CD4-positive, alpha-beta T cell treated with Interleukin-4 for 1 hour (primary cell): ENCODE measurements around the gene SFXN2.
A peak's percentile ranks its signal among the peaks of the same experiment; 100 is the strongest.
"Not testable (repeated sequence)": the region's sequence is repeated elsewhere in the genome, so short reads cannot be mapped to it uniquely, and the experiment has no call there.

ENCODE experiments used
- DNase-seq, 2 donors: peaks; one replicate each; pipeline ENCODE4 v3.0.0-alpha.2; 2020 to 2022

The SFXN2 gene, protein sequence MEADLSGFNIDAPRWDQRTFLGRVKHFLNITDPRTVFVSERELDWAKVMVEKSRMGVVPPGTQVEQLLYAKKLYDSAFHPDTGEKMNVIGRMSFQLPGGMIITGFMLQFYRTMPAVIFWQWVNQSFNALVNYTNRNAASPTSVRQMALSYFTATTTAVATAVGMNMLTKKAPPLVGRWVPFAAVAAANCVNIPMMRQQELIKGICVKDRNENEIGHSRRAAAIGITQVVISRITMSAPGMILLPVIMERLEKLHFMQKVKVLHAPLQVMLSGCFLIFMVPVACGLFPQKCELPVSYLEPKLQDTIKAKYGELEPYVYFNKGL

GRCh38 chr10:102714621-102715455 is at the start of gene SFXN2:
Gene SFXN2 (plus strand): TSS chr10:102714636. CDS start chr10:102726637, 12,001 bp downstream.
- DNase-seq: peak; percentile 33 to 47

DNA sequence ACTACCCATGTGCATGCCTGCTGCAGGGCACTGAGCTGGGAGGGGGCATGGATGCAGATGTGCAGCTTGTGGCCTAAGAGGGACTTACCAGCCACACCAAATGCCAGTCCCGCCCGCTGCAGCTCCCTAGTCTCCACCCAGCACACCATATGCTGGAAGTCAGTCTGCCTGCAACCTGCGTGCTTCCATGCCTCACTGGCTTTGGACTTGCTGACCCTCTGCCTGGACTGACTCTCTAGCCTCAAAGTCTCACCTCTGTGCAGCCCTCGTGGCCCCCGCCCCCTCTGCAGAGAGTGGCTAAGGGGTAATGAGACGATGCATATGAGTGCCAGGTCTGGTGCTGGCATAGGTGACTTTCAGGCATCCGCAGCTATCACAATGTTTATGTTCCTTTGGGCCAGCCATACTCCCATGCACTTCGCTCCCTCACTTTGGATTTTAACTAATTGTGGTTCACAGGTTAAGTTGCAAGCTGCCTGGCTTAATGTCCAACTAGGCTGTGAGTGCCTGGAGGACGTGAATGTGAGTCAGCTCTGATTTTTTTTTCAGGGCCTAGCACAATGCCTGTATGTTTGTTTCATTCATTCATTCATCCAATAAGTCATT is 48.4 kb upstream of the SFXN2 start:
- DNase-seq: no peak

DNA sequence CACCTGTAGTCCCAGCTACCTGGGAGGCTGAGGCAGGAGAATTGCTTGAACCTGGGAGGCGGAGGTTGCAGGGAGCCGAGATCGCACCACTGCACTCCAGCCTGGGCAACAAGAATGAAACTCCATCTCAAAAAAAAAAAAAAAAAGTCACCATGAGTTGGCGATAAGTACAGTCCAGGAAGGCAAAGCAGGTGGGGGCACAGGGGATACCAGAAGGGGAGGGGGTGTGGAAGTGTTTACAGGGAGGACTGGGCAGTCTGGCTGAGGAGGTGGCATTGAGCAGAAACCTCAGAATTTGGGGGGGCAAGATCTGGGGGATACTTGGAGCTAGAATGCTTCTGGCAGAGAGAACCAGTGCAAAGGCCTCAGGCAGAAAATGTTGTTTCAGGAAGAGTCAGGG is 47.0 kb upstream of the SFXN2 start:
- not testable (repeated sequence) for DNase-seq

GRCh38 chr10:102668326-102669107 is 45.9 kb upstream of the SFXN2 start:
- DNase-seq: no peak

GRCh38 chr10:102669206-102670064 is 45.0 kb upstream of the SFXN2 start:
- no peak for DNase-seq

GRCh38 chr10:102670065-102670670 is 44.3 kb upstream of the SFXN2 start:
- DNase-seq: no peak

GRCh38 chr10:102670871-102671434 is 43.5 kb upstream of the SFXN2 start:
- DNase-seq: no peak

GRCh38 chr10:102673236-102673818 is 41.1 kb upstream of the SFXN2 start:
- DNase-seq: no peak

- peak; percentile 77 to 87 for DNase-seq
Measured at GRCh38 chr10:102673819-102674511, 40.5 kb upstream of the SFXN2 start.

- peak in 1 of 2 donors; percentile 41 for DNase-seq
Measured at GRCh38 chr10:102674566-102674965, 39.9 kb upstream of the SFXN2 start.

GRCh38 chr10:102675011-102675665 is 39.3 kb upstream of the SFXN2 start:
- peak in 1 of 2 donors; percentile 17 for DNase-seq

DNA sequence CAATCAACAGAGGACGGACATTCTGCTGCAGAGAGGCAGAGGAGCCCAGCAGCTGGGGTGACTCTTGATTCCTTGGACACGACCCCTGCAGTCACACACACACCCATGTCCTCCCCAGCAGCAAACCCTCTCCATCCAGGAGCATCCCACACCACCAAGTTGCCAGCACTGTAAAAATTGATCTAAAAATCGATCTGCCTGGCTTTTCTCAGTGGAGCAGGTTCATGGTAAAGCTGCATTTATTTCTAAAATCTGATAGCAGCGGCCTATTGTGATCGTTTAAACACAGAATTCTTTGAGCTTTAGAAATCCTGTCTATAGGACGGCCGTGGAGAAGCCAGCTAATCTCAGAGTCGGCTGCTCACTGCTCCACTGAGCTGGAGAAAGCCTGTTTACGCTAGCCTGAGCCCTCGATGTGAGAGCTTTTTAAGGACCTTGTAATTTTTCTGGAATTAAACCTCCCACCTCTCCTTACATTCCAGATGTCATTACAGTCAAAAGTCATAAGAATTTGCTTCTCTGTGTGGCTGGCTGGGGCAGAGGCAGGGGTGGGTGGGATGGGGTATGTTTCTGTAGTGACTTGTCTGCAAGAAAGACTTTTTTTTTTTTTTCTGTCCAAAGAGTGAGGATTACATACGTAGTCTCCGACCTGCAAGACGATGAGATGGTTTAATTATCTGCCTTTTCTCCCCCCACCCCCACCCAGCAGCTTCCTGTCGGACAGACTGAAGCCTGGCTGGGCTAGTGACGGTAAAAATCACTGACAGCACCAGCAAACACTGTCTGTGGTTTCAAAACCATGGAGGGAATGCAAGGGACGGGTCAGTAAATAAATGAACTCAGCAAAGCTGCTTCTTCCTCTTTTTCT is 38.5 kb upstream of the SFXN2 start:
- peak in 1 of 2 donors; percentile 51 for DNase-seq

- no peak for DNase-seq
Measured at GRCh38 chr10:102676534-102677315, 37.7 kb upstream of the SFXN2 start.

DNA sequence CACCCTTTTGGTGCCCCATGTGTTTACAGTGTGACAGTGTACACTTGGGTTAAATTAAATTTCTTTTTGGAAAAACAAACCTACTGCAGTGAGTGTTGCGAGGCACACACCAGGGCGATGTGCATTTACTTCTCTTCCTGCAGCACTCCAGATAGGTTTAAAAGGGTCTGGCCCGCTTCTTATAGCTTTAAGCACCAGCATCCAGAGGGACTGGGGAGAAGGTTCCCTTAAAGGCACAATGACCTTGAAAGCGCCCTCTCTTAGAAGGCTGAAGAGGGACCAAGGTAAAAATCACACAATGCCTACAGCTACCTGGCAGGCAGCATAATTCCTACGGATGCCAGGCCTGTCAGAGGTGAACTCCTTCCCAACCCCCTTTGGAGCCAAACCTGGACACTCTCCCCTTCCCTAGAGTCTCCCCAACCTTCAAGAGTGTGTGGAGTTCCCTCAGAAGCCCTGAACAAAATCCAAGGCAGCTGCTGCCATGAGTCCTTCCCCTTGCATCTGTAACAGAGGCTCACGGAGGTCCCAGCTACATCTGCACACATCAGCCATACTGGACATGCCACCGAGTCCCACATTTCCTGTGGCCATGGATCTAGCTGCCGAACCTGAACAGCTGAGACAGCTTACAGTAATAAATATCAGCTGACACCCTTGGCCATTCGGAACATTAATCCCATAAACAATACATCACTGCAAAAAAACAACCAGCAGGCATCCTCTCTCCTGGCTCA is 36.9 kb upstream of the SFXN2 start:
- DNase-seq: no peak

- no peak for DNase-seq
Measured at GRCh38 chr10:102678068-102678400, 36.4 kb upstream of the SFXN2 start.

- DNase-seq: peak in 1 of 2 donors; percentile 47
Measured at GRCh38 chr10:102678842-102679289, 35.6 kb upstream of the SFXN2 start.

GRCh38 chr10:102679596-102679995 is 34.8 kb upstream of the SFXN2 start:
- DNase-seq: no peak
